NCI-H2171 (cell line): ENCODE data around the gene ZNF85.
A peak's percentile ranks its signal among the peaks of the same experiment; 100 is the strongest.
"Not testable (repeated sequence)": the region's sequence is repeated elsewhere in the genome, so short reads cannot be mapped to it uniquely, and the experiment has no call there.

Experiments used
- DNase-seq: peaks from one replicate; lab custom pipeline; 2025; lab: John Stamatoyannopoulos, UW

The ZNF85 gene

GRCh38 chr19:20923077-20923871, at the start of gene ZNF85:
Gene ZNF85, plus strand, starts transcription at chr19:20923251. Its CDS starts 150 bp downstream, at chr19:20923401.
- DNase-seq: peak; percentile 82

GRCh38 chr19:20879501-20879900, 43.5 kb upstream of the ZNF85 start:
- no peak for DNase-seq

GRCh38 chr19:20912973-20913372, 10.1 kb upstream of the ZNF85 start:
- DNase-seq: no peak

GRCh38 chr19:20925481-20925880, 2.4 kb downstream of the ZNF85 start:
- no peak for DNase-seq

- no peak for DNase-seq
These were observed 3.7 kb downstream of the ZNF85 start for GRCh38 chr19:20926796-20927195.

GRCh38 chr19:20928371-20928770, 5.3 kb downstream of the ZNF85 start:
- no peak for DNase-seq

- DNase-seq: not testable (repeated sequence)
These were observed 13.4 kb downstream of the ZNF85 start for GRCh38 chr19:20936322-20936947.

- not testable (repeated sequence) for DNase-seq
These were observed 29.6 kb downstream of the ZNF85 start for GRCh38 chr19:20952561-20953095.

- DNase-seq: no peak
These were observed 41.7 kb downstream of the ZNF85 start for GRCh38 chr19:20964798-20965197.

GRCh38 chr19:20968092-20968491, 45.0 kb downstream of the ZNF85 start:
- DNase-seq: no peak

- DNase-seq: no peak
These were observed 46.4 kb downstream of the ZNF85 start for GRCh38 chr19:20969498-20969897.

- no peak for DNase-seq
These were observed 46.8 kb downstream of the ZNF85 start for GRCh38 chr19:20969898-20970297.

- DNase-seq: not testable (repeated sequence)
These were observed 69.7 kb downstream of the ZNF85 start for GRCh38 chr19:20992788-20993187.

- no peak for DNase-seq
These were observed 76.8 kb downstream of the ZNF85 start for GRCh38 chr19:20999731-21000352.
